ENCODE measurements around the gene PLCB1.

The PLCB1 gene

DNA sequence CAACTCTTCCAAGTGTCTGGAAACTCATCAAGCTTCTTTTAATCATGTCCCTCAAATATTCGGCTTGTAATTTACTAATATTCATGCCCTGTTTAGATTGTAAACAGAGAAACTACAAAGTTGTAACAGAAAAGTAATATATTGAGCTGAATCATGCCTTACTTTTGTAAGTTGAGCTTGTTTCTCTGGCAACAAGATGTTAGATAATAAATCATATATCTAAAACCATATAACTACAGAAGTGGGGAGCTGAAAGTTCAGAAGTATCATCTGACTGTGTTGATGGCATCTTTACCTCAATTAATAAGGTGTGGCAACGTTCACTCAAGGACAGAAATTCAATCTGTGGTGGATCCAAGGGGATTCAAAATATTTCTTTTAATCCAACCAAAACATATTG lies 263.9 kb downstream of the PLCB1 start:
- no peak overlapping the region for H3K4me3 ChIP-seq (ENCODE audit: low read depth, low read length)
- TF ChIP-seq, protein P1, sequence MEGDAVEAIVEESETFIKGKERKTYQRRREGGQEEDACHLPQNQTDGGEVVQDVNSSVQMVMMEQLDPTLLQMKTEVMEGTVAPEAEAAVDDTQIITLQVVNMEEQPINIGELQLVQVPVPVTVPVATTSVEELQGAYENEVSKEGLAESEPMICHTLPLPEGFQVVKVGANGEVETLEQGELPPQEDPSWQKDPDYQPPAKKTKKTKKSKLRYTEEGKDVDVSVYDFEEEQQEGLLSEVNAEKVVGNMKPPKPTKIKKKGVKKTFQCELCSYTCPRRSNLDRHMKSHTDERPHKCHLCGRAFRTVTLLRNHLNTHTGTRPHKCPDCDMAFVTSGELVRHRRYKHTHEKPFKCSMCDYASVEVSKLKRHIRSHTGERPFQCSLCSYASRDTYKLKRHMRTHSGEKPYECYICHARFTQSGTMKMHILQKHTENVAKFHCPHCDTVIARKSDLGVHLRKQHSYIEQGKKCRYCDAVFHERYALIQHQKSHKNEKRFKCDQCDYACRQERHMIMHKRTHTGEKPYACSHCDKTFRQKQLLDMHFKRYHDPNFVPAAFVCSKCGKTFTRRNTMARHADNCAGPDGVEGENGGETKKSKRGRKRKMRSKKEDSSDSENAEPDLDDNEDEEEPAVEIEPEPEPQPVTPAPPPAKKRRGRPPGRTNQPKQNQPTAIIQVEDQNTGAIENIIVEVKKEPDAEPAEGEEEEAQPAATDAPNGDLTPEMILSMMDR (IDR thresholded peaks at IDR 0.05; ENCODE audit: low read depth, low read length): no peak

DNA sequence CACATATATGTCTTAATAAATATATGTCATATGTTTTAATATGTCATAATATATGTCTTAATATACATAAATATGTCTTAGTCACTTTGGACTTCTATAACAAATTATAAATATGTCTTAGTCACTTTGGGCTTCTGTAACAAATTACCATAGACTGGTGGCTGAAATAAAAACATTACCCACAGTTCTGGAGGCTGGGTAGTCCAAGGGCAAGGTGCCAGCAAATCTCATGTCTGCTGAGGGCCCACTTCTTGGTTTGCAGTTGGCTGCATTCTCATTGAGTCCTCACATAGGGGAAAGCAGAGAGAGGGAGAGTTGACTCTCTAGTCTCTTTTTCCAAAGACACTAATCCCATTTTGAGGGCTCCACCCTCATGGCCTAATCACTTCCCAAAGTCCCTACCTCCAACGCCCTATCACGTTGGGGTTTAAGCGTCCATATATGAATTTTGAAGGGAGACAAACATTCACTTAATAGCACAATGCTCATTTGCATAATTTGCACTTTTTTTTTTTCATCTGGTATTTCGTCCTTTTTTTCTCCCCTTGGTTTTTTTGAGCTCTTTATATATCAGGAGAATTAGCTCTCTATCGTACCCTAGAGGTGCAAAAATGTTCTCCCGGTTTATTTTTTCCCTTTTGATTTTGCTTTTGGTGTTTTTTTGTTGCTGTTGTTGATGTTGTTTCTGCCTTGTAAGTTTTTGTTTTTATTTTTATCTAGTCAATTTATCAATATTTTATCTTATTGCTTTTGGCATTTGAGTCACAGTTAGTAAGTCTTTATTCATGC lies 266.4 kb downstream of the PLCB1 start:
- TF ChIP-seq, protein P1 (IDR thresholded peaks at IDR 0.05; ENCODE audit: low read depth, low read length): no peak
- H3K4me3 ChIP-seq (ENCODE audit: low read depth, low read length): no peak overlapping the region

DNA sequence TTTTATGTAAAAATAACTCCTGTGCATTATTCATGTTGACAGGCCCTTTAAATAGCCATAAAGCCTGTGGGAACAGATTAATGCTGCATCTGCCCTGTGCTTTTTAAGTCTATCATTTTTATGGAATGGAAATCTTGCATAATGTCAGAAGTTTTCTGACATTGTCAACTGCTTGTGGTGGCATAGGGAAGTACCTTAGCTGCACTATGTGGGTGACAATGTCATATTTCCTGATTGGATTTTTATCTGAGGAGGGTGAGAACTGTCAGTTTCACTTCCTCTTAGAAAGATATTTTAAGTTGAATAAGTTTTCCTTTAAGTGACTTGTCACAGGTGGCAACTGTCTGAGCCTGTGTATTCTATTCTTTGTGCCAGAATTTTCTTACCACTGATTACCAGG lies 267.9 kb downstream of the PLCB1 start:
- H3K4me3 ChIP-seq (ENCODE audit: low read depth, low read length): no peak overlapping the region
- TF ChIP-seq, protein P1 (IDR thresholded peaks at IDR 0.05; ENCODE audit: low read depth, low read length): no peak

DNA sequence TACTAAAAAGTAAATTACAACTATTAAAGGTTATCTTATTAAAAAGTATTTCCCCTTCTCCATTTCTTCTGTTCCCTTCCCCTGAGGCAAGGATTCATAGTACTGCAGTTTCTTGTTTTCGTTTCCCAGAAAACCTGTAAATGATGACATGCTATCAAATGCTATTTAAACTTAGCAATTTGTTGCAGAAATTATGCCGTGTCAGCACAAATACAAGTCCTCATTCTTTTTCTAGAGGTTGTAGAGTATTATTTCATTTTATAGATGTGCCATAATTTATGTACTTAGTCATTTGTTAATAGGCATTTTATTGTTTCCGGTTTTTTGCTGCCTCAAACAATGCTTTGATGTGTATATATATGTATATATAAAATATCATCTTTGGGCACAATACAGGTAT lies 268.4 kb downstream of the PLCB1 start:
- TF ChIP-seq, protein P1 (IDR thresholded peaks at IDR 0.05; ENCODE audit: low read depth, low read length): no peak
- no peak overlapping the region for H3K4me3 ChIP-seq (ENCODE audit: low read depth, low read length)

DNA sequence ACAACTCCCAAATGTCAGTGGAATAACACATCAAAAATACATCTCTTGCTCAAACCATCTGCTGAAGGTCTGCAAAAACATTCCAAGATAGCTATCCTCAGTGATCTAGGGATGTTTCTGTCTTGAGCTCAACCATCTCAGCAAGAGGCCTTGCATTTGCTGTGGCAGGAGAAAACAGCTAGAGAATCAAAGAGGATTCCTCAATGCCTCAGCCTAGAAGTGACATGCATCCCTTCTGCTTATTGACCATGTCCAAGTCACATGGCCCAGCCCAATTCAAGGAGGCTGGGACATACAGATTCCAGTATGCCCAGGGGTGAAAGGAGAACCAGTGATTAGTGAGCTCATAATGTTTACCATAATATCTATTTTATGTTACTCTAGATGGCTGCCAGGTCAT lies 269.5 kb downstream of the PLCB1 start:
- TF ChIP-seq, protein P1 (IDR thresholded peaks at IDR 0.05; ENCODE audit: low read depth, low read length): no peak

DNA sequence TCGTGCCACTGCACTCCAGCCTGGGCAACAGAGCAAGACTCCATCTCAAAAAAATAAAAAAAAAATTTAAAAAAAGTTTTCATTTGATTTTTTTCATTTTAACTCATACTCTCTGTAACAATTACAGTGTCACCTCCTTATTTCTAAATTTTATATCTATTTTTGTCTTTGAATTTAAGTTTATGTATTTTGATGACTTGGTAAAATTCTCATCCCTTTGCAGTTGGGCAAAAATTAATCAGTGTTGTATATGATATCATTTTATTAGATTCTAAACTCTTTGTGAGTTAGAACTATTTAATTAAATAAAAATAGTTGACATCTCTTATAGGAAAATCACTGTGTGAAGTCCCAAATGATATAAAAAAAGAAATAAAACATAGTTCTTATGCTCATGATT lies 270.7 kb downstream of the PLCB1 start:
- no peak overlapping the region for H3K4me3 ChIP-seq (ENCODE audit: low read depth, low read length)
- TF ChIP-seq, protein P1 (IDR thresholded peaks at IDR 0.05; ENCODE audit: low read depth, low read length): no peak

More for the DNA sequence above, 269.5 kb downstream of the PLCB1 start:
- no peak overlapping the region for H3K4me3 ChIP-seq (ENCODE audit: low read depth, low read length)

DNA sequence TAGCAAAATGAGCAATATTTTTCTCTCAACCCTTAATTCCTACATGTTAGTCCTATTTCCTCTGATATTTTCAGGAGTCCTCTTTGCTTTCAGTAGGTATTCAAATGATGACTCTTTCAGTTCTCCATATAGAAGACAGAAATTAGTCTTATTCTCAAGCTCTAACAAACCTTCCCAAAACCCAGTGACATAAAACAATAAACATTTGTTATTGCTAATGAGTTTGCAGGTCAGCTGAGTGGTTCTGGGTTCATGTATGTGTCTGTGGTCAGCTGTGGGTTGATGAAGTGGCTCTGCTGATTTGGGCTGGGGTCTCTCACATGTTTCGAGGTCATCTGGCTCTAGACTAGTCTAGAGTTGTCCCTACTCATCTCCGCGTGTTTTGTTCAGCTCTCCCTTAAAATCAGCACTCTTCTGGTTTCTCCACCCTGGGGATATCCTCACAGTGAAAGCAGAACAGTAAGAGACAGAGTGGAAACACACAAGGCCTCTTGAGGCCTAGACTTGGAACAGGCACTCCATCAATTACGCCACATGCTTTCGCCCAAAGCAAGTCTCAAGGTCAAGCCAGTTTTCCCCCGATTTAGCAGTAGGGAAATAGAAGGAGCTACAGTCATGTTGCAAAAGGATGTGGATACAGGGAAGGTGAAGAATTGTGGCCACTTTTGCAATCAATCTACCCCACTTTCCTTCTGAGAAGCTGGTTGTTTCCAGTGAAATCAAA lies 273.0 kb downstream of the PLCB1 start:
- no peak overlapping the region for H3K4me3 ChIP-seq (ENCODE audit: low read depth, low read length)
- TF ChIP-seq, protein P1 (IDR thresholded peaks at IDR 0.05; ENCODE audit: low read depth, low read length): no peak
